K562 (cell line): ENCODE results near the gene WHAMM. TPM values are rescaled to one million over a fixed set of nuclear protein-coding genes. Genes with fewer than 3 reads are reported as not detected.

Source experiments
- NEUROD1 ChIP-seq: fragments of 150-350 bp; IDR thresholded peaks from 2 replicates; pipeline ENCODE4 v1.6.1; 2014; ENCODE audit warnings: borderline replicate concordance, low read length, low read depth; ENCODE audit not compliant: partially characterized antibody
- RBM17 ChIP-seq: fragments of 200-400 bp; formaldehyde crosslinking; IDR thresholded peaks from 2 replicates; pipeline ENCODE4 v1.6.1; 2017; ENCODE audit warnings: low read depth, mild to moderate bottlenecking, low read length, borderline replicate concordance
- RFX7 ChIP-seq: fragments of 250-450 bp; sonication (Bioruptor Pico); IDR thresholded peaks from 2 replicates; pipeline ENCODE4 v1.5.1; 2021; ENCODE audit warnings: mild to moderate bottlenecking
- SNIP1 ChIP-seq: fragments of 450-650 bp; IDR thresholded peaks from 2 replicates; pipeline ENCODE4 v1.7.1; 2017; ENCODE audit warnings: low read depth, mild to moderate bottlenecking
- TARDBP ChIP-seq: fragments of 450-650 bp; IDR thresholded peaks from 2 replicates; pipeline ENCODE4 v1.6.1; 2016
- TRIM28 ChIP-seq: fragments of 450-650 bp; IDR thresholded peaks from 2 replicates; pipeline ENCODE4 v1.6.1; 2017
- U2AF2 ChIP-seq: fragments of 200-400 bp; formaldehyde crosslinking; optimal IDR thresholded peaks from 2 replicates; pipeline ENCODE3; 2017; ENCODE audit warnings: low read depth, mild to moderate bottlenecking, low read length
- XRCC4 ChIP-seq: IDR thresholded peaks from one replicate; pipeline ENCODE4 v1.6.1; 2011; ENCODE audit not compliant: insufficient read depth, insufficient read length; ENCODE audit errors: extremely low read depth
- ZBTB1 ChIP-seq: sonication (generic); formaldehyde crosslinking; IDR thresholded peaks from 2 replicates; pipeline ENCODE4 v1.8.1; 2023; ENCODE audit warnings: missing genetic modification reagents, low read depth, mild to moderate bottlenecking, borderline replicate concordance
- ZNF174 ChIP-seq: fragments of 250-450 bp; sonication (Bioruptor Pico); IDR thresholded peaks from 2 replicates; pipeline ENCODE4 v1.4.0; 2020; ENCODE audit warnings: mild to moderate bottlenecking
- ZNF347 ChIP-seq: fragments of 450-650 bp; formaldehyde crosslinking; IDR thresholded peaks from 2 replicates; pipeline ENCODE4 v1.4.0; 2020; ENCODE audit warnings: low read depth, mild to moderate bottlenecking, moderate library complexity
- ZNF77 ChIP-seq: fragments of 250-450 bp; sonication (Bioruptor Pico); IDR thresholded peaks from 2 replicates; pipeline ENCODE4 v1.5.0; 2020
- ZNF830 ChIP-seq: fragments of 250-450 bp; sonication (Bioruptor Pico); IDR thresholded peaks from 2 replicates; pipeline ENCODE4 v1.5.0; 2021; ENCODE audit warnings: mild to moderate bottlenecking
- ZZZ3 ChIP-seq: fragments of 450-650 bp; IDR thresholded peaks from 2 replicates; pipeline ENCODE4 v1.6.1; 2016; ENCODE audit warnings: antibody characterized with exemption, mild to moderate bottlenecking, moderate library complexity
- polyA plus RNA-seq, 8 experiments: library from polyadenylated mRNA; depleted of rRNA in 4 of 8; stranded (reverse) in 5 of 8; unstranded in 3 of 8; fragments of >200 nt; fragmentation: Nextera tagmentation in 2 of 8; fragmentation: Illumina TruSeq in 1 of 8; extraction: Ambion mirVana in 2 of 8; extraction: Trizol in 1 of 8; gene quantifications; 2 replicates each; pipeline versions ENCODE4 v1.2.1 to v1.2.3, GENCODE V29; 2011 to 2014; ENCODE audit warnings: inconsistent platforms in 1 of 8, missing spikeins in 1 of 8
- total RNA-seq, 7 experiments: library from RNA; depleted of rRNA in 6 of 7; stranded (reverse); fragments of >200 nt in 6 of 7; fragmentation: Illumina TruSeq in 2 of 7; extraction: Trizol in 2 of 7; gene quantifications; 2 replicates each; pipeline versions ENCODE4 v1.2.1 to v1.2.3, GENCODE V29; 2011 to 2021; ENCODE audit warnings: low replicate concordance in 1 of 7
- TF ChIP-seq, protein P1 (sequence below): fragments of 450-650 bp; formaldehyde crosslinking; IDR thresholded peaks from 2 replicates; pipeline ENCODE4 v1.4.0; 2020; ENCODE audit warnings: mild to moderate bottlenecking, moderate library complexity
- TF ChIP-seq, protein P2 (sequence below): fragments of 450-650 bp; formaldehyde crosslinking; conservative IDR thresholded peaks from 2 replicates; pipeline ENCODE4 v1.4.0; 2022; ENCODE audit warnings: mild to moderate bottlenecking, missing genetic modification characterization
- TF ChIP-seq, protein P3 (sequence below): sonication (generic); formaldehyde crosslinking; IDR thresholded peaks from 2 replicates; pipeline ENCODE4 v1.4.0; 2020; ENCODE audit warnings: mild to moderate bottlenecking, missing genetic modification reagents
- TF ChIP-seq, protein P4 (sequence below): IDR thresholded peaks from 3 replicates; pipeline ENCODE4 v1.6.1; 2011; ENCODE audit warnings: borderline replicate concordance, mild to moderate bottlenecking, moderate library complexity; ENCODE audit not compliant: insufficient read length; ENCODE audit errors: extremely low read depth
- TF ChIP-seq, protein P5 (sequence below), 3 experiments: fragments of 200-800 bp in 1 of 3; sonication (Bioruptor generic) in 1 of 3; sonication (generic) in 1 of 3; formaldehyde crosslinking in 1 of 3; IDR thresholded peaks; 2 replicates each; pipeline versions ENCODE4 v1.6.1 to v1.8.0; 2016 to 2022; ENCODE audit warnings: mild to moderate bottlenecking in 2 of 3, missing compliant biosample characterization in 2 of 3, missing genetic modification characterization in 2 of 3, missing genetic modification reagents in 1 of 3

WHAMM gene
- total and polyA plus RNA-seq, 9 of the 15 experiments (the other 6 are each of a cell fraction or from before 2014, with no cell fraction given): 2.0 to 4.8 (median 3.6) TPM

DNA sequence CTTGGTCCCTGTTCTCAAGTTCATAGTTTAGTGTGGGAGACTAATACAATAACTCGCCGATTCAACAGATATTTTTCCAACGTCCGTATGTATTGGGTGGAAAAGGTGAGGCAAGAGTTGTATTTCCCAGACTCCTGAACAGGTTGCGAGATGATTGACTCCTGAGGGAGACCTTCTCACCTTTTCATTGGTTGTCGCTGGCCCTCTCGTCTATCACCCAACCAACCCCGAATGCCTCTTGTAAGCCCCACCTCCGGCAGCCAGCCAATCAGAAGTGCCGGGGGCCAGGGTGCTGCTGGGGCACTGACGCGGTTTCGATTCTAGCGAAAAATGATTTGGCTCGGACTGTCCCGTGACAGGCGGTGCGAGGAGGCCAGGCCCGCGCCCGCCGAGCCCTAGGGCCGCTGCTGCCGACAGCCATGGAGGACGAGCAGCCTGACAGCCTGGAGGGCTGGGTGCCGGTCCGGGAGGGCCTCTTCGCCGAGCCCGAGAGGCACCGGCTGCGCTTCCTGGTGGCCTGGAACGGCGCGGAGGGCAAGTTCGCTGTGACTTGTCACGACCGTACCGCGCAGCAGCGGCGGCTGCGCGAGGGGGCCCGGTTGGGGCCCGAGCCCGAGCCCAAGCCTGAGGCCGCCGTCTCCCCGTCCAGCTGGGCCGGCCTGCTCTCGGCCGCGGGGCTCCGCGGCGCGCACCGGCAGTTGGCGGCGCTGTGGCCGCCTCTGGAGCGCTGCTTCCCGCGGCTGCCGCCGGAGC lies at the start of gene WHAMM (continued):
- TF ChIP-seq, protein P1, sequence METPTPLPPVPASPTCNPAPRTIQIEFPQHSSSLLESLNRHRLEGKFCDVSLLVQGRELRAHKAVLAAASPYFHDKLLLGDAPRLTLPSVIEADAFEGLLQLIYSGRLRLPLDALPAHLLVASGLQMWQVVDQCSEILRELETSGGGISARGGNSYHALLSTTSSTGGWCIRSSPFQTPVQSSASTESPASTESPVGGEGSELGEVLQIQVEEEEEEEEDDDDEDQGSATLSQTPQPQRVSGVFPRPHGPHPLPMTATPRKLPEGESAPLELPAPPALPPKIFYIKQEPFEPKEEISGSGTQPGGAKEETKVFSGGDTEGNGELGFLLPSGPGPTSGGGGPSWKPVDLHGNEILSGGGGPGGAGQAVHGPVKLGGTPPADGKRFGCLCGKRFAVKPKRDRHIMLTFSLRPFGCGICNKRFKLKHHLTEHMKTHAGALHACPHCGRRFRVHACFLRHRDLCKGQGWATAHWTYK (CRISPR knock-in tag): no peak
- no peak for TF ChIP-seq ZZZ3
- TF ChIP-seq, protein P2, sequence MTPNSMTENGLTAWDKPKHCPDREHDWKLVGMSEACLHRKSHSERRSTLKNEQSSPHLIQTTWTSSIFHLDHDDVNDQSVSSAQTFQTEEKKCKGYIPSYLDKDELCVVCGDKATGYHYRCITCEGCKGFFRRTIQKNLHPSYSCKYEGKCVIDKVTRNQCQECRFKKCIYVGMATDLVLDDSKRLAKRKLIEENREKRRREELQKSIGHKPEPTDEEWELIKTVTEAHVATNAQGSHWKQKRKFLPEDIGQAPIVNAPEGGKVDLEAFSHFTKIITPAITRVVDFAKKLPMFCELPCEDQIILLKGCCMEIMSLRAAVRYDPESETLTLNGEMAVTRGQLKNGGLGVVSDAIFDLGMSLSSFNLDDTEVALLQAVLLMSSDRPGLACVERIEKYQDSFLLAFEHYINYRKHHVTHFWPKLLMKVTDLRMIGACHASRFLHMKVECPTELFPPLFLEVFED (CRISPR knock-in tag): no peak
- TF ChIP-seq SNIP1: no peak
- no peak for TF ChIP-seq ZNF830 (CRISPR knock-in tag)
- TF ChIP-seq ZNF347: no peak
- peak; percentile 97 for TF ChIP-seq NEUROD1
- peak; percentile 95 for TF ChIP-seq TARDBP
- TF ChIP-seq, protein P3, sequence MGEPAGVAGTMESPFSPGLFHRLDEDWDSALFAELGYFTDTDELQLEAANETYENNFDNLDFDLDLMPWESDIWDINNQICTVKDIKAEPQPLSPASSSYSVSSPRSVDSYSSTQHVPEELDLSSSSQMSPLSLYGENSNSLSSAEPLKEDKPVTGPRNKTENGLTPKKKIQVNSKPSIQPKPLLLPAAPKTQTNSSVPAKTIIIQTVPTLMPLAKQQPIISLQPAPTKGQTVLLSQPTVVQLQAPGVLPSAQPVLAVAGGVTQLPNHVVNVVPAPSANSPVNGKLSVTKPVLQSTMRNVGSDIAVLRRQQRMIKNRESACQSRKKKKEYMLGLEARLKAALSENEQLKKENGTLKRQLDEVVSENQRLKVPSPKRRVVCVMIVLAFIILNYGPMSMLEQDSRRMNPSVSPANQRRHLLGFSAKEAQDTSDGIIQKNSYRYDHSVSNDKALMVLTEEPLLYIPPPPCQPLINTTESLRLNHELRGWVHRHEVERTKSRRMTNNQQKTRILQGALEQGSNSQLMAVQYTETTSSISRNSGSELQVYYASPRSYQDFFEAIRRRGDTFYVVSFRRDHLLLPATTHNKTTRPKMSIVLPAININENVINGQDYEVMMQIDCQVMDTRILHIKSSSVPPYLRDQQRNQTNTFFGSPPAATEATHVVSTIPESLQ: no peak
- TF ChIP-seq TRIM28: no peak
- no peak for TF ChIP-seq ZNF77 (CRISPR knock-in tag)
- TF ChIP-seq RBM17: no peak
- TF ChIP-seq RFX7 (CRISPR knock-in tag): no peak
- TF ChIP-seq U2AF2: no peak
- no peak for TF ChIP-seq ZNF174 (CRISPR knock-in tag)
- TF ChIP-seq, protein P4, sequence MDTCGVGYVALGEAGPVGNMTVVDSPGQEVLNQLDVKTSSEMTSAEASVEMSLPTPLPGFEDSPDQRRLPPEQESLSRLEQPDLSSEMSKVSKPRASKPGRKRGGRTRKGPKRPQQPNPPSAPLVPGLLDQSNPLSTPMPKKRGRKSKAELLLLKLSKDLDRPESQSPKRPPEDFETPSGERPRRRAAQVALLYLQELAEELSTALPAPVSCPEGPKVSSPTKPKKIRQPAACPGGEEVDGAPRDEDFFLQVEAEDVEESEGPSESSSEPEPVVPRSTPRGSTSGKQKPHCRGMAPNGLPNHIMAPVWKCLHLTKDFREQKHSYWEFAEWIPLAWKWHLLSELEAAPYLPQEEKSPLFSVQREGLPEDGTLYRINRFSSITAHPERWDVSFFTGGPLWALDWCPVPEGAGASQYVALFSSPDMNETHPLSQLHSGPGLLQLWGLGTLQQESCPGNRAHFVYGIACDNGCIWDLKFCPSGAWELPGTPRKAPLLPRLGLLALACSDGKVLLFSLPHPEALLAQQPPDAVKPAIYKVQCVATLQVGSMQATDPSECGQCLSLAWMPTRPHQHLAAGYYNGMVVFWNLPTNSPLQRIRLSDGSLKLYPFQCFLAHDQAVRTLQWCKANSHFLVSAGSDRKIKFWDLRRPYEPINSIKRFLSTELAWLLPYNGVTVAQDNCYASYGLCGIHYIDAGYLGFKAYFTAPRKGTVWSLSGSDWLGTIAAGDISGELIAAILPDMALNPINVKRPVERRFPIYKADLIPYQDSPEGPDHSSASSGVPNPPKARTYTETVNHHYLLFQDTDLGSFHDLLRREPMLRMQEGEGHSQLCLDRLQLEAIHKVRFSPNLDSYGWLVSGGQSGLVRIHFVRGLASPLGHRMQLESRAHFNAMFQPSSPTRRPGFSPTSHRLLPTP: no peak
- TF ChIP-seq XRCC4: no peak
- TF ChIP-seq, protein P5, sequence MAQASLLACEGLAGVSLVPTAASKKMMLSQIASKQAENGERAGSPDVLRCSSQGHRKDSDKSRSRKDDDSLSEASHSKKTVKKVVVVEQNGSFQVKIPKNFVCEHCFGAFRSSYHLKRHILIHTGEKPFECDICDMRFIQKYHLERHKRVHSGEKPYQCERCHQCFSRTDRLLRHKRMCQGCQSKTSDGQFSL (CRISPR knock-in tag; IDR thresholded peaks at IDR 0.05): no peak; the same call in 1 of the 2 replicates
- TF ChIP-seq, protein P5 (tag; IDR thresholded peaks at IDR 0.05): no peak
- no peak; the same call in 1 of the 2 replicates for TF ChIP-seq ZBTB1 (CRISPR knock-in tag)
